H1 (cell line): ENCODE results near the gene DMBX1. TPM values are rescaled to one million over a fixed set of nuclear protein-coding genes. Genes with fewer than 3 reads are reported as not detected.

Source experiments
- ATF2 ChIP-seq: IDR thresholded peaks from 2 replicates; pipeline ENCODE4 v1.6.1; 2012; ENCODE audit warnings: low read length, inconsistent platforms
- BACH1 ChIP-seq: IDR thresholded peaks from 2 replicates; pipeline ENCODE4 v1.6.1; 2012; ENCODE audit warnings: low read length, improper control_type of control experiment
- BRCA1 ChIP-seq: IDR thresholded peaks from 2 replicates; pipeline ENCODE4 v1.6.1; 2012; ENCODE audit warnings: low read depth, low read length, improper control_type of control experiment
- EP300 ChIP-seq, 2 experiments: IDR thresholded peaks; 1 replicate in 1 of 2; 2 replicates in 1 of 2; pipeline ENCODE4 v1.6.1; 2011 to 2012; ENCODE audit warnings: low read depth in 2 of 2, low read length in 2 of 2, mild to moderate bottlenecking in 2 of 2, borderline replicate concordance in 1 of 2, inconsistent platforms in 1 of 2, moderate library complexity in 1 of 2
- JUN ChIP-seq: IDR thresholded peaks from 2 replicates; pipeline ENCODE4 v1.6.1; 2011; ENCODE audit warnings: low read depth, mild to moderate bottlenecking, improper control_type of control experiment, low read length
- SP2 ChIP-seq: IDR thresholded peaks from 2 replicates; pipeline ENCODE4 v1.6.1; 2012; ENCODE audit warnings: mild to moderate bottlenecking, low read length, inconsistent platforms
- SUZ12 ChIP-seq: fragments of 200-600 bp; sonication (generic); IDR thresholded peaks from 2 replicates; pipeline ENCODE4 v1.6.1; 2012; ENCODE audit warnings: mild to moderate bottlenecking, inconsistent platforms, low read length, moderate library complexity, mixed read lengths
- ZNF274 ChIP-seq: IDR thresholded peaks from 2 replicates; pipeline ENCODE4 v1.7.0; 2012; ENCODE audit warnings: low read length, borderline replicate concordance; ENCODE audit errors: extremely low read depth
- polyA plus RNA-seq, 7 experiments: library from polyadenylated mRNA; depleted of rRNA in 3 of 7; stranded (reverse) in 5 of 7; unstranded in 2 of 7; fragments of >200 nt in 5 of 7; fragments of 200-250 nt in 2 of 7; gene quantifications; 1 replicate in 5 of 7; 2 replicates in 1 of 7; 4 replicates in 1 of 7; pipeline versions ENCODE4 v1.2.1 to v1.2.3, GENCODE V29; 2011 to 2013; ENCODE audit warnings: missing spikeins in 2 of 7, mixed read lengths in 2 of 7
- total RNA-seq: library from RNA; stranded (reverse); fragmentation: NEBNext Ultra II Directional; extraction: Animal tissue kit (Norgen Biotek cat#: 25700); gene quantifications from 2 replicates; pipeline ENCODE4 v1.2.1, GENCODE V29; 2021
- TF ChIP-seq, protein P1 (sequence below): fragments of 300-600 bp; sonication (generic); IDR thresholded peaks from 2 replicates; pipeline ENCODE4 v1.7.1; 2012; ENCODE audit warnings: low read length, moderate library complexity, mild to moderate bottlenecking, inconsistent platforms; ENCODE audit not compliant: insufficient replicate concordance
- TF ChIP-seq, protein P2 (sequence below): IDR thresholded peaks from 2 replicates; pipeline ENCODE4 v1.6.1; 2012; ENCODE audit warnings: inconsistent platforms

Gene DMBX1
- total and polyA plus RNA-seq, 2 of the 8 experiments (the other 6 are each of a cell fraction or from before 2014, with no cell fraction given): 0.23 to 0.30 TPM

DNA sequence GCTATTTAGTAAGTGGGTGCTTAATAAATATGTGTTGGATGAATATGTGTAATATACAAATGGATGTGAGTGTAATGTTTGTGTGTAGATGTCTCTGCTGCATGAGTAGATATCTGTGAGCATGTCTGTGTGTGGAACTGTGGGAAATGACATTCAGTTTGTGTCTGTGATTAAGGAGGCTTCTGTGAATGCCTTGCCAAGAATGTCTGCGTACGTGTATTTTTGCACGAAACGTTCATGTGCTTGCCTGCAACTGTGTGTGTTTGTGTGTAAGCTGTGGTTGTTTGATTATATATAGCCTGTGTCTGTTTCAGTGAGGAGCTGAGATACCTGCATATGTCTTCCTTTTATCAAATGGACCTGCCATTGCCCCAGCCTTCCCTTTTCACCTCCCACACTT, 13.8 kb downstream of the DMBX1 start (continued):
- TF ChIP-seq, protein P1, sequence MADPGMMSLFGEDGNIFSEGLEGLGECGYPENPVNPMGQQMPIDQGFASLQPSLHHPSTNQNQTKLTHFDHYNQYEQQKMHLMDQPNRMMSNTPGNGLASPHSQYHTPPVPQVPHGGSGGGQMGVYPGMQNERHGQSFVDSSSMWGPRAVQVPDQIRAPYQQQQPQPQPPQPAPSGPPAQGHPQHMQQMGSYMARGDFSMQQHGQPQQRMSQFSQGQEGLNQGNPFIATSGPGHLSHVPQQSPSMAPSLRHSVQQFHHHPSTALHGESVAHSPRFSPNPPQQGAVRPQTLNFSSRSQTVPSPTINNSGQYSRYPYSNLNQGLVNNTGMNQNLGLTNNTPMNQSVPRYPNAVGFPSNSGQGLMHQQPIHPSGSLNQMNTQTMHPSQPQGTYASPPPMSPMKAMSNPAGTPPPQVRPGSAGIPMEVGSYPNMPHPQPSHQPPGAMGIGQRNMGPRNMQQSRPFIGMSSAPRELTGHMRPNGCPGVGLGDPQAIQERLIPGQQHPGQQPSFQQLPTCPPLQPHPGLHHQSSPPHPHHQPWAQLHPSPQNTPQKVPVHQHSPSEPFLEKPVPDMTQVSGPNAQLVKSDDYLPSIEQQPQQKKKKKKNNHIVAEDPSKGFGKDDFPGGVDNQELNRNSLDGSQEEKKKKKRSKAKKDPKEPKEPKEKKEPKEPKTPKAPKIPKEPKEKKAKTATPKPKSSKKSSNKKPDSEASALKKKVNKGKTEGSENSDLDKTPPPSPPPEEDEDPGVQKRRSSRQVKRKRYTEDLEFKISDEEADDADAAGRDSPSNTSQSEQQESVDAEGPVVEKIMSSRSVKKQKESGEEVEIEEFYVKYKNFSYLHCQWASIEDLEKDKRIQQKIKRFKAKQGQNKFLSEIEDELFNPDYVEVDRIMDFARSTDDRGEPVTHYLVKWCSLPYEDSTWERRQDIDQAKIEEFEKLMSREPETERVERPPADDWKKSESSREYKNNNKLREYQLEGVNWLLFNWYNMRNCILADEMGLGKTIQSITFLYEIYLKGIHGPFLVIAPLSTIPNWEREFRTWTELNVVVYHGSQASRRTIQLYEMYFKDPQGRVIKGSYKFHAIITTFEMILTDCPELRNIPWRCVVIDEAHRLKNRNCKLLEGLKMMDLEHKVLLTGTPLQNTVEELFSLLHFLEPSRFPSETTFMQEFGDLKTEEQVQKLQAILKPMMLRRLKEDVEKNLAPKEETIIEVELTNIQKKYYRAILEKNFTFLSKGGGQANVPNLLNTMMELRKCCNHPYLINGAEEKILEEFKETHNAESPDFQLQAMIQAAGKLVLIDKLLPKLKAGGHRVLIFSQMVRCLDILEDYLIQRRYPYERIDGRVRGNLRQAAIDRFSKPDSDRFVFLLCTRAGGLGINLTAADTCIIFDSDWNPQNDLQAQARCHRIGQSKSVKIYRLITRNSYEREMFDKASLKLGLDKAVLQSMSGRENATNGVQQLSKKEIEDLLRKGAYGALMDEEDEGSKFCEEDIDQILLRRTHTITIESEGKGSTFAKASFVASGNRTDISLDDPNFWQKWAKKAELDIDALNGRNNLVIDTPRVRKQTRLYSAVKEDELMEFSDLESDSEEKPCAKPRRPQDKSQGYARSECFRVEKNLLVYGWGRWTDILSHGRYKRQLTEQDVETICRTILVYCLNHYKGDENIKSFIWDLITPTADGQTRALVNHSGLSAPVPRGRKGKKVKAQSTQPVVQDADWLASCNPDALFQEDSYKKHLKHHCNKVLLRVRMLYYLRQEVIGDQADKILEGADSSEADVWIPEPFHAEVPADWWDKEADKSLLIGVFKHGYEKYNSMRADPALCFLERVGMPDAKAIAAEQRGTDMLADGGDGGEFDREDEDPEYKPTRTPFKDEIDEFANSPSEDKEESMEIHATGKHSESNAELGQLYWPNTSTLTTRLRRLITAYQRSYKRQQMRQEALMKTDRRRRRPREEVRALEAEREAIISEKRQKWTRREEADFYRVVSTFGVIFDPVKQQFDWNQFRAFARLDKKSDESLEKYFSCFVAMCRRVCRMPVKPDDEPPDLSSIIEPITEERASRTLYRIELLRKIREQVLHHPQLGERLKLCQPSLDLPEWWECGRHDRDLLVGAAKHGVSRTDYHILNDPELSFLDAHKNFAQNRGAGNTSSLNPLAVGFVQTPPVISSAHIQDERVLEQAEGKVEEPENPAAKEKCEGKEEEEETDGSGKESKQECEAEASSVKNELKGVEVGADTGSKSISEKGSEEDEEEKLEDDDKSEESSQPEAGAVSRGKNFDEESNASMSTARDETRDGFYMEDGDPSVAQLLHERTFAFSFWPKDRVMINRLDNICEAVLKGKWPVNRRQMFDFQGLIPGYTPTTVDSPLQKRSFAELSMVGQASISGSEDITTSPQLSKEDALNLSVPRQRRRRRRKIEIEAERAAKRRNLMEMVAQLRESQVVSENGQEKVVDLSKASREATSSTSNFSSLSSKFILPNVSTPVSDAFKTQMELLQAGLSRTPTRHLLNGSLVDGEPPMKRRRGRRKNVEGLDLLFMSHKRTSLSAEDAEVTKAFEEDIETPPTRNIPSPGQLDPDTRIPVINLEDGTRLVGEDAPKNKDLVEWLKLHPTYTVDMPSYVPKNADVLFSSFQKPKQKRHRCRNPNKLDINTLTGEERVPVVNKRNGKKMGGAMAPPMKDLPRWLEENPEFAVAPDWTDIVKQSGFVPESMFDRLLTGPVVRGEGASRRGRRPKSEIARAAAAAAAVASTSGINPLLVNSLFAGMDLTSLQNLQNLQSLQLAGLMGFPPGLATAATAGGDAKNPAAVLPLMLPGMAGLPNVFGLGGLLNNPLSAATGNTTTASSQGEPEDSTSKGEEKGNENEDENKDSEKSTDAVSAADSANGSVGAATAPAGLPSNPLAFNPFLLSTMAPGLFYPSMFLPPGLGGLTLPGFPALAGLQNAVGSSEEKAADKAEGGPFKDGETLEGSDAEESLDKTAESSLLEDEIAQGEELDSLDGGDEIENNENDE: no peak
- no peak for TF ChIP-seq ZNF274
- TF ChIP-seq, protein P2, sequence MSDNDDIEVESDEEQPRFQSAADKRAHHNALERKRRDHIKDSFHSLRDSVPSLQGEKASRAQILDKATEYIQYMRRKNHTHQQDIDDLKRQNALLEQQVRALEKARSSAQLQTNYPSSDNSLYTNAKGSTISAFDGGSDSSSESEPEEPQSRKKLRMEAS: no peak
- TF ChIP-seq EP300 (IDR thresholded peaks at IDR 0.05; ENCODE audit: borderline replicate concordance in 1 of 2, low read depth in 2 of 2, low read length in 2 of 2): no peak
- no peak for TF ChIP-seq JUN
- TF ChIP-seq SUZ12: no peak
- no peak for TF ChIP-seq SP2
- TF ChIP-seq BRCA1: no peak
- no peak for TF ChIP-seq ATF2
- TF ChIP-seq BACH1: no peak
